Stimulated activated naive CD4-positive, alpha-beta T cell treated with Interleukin-2 at 50 U/mL for 16 hours (primary cell): ENCODE measurements around the gene SLC25A6.
"Not testable (repeated sequence)": the region's sequence is repeated elsewhere in the genome, so short reads cannot be mapped to it uniquely, and the experiment has no call there.

Experiments
- DNase-seq: peaks from one replicate; lab custom pipeline; 2025; lab: John Stamatoyannopoulos, UW

Gene SLC25A6

DNA sequence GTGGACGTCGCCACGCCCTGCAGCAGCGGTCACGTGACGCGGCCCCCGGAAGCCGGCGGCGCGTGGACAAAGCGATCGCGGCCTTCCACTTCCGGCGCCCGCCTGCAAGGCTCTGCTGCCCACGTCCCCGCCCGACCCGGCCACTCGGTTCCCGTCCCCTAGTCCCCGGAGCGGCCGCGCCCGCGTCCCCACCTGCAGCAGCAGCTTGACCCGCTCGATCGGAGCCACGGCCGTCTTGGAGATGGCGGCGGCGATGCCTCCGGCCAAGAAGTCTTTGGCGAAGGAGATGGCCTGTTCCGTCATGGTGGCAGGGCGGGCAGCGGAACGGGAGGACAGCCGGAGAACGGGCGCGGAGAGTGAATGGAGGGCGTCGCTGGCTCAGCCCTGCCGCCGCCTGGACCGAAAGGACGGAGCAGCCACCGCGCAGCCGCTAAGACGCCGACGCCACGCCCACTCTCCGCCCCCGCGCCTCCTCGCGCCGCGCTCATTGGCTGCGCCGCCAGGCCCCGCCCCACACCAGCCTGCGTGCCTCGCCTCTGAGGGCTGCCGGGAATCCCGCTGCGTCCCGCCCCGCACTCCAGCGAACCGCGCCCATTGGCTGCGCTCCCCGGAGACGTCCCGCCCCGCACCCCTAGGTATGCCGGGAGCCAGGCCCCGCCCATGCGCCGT, at the start of gene SLC25A6:
SLC25A6 (minus strand) TSS at position 407 of the 669 bp plus-strand sequence; CDS start at position 303, 104 bp downstream.
- DNase-seq = no peak

DNA sequence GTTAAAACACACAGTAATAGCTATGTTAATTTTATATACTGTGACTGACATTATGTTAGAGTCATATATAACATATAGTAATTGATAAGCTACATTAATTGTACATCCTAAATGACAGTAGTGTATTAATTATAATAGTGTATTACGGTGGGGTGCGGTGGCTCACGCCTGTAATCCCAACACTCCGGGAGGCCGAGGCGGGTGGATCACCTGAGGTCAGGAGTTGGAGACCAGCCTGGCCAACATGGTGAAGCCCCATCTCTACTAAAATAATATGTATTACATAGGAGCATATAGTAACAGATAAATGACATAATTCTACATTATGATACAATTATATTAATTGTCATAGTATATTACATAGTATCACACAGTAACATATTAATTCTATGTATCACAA, 48.6 kb upstream of the SLC25A6 start:
- no peak for DNase-seq

DNA sequence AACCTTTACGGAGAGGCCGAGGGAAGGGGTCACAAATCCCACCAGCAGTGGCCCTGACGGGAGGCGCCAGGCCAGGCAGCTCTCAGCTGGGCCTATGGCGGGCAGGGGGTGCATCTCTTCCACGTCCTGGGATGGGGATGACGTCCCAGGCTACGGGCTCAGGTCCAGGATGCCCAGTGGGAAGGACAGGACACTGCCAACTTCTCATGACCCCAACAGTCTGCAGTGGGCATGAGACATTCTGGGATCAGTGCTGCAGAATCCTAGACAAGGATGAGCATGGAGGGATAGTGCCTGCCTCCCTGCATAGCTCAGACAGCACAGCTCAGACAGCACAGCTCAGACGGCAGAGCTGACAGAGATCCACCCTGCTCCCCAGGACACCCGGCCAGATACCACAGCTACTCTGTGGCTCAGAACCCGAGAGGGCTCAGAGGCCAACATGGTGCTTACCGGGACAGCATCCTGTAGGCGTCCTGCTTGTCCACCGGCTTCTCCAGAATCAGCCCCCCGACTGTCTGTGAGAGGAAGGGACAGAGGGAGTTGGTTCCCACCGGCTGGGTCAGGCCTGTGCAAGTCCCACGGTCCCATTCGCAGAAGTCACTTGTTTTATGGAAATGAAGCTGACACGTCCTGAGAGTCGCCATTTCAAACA, 43.5 kb upstream of the SLC25A6 start:
- no peak for DNase-seq

- no peak for DNase-seq
These were observed 42.9 kb upstream of the SLC25A6 start for GRCh38 chrX:1434871-1435240.

DNA sequence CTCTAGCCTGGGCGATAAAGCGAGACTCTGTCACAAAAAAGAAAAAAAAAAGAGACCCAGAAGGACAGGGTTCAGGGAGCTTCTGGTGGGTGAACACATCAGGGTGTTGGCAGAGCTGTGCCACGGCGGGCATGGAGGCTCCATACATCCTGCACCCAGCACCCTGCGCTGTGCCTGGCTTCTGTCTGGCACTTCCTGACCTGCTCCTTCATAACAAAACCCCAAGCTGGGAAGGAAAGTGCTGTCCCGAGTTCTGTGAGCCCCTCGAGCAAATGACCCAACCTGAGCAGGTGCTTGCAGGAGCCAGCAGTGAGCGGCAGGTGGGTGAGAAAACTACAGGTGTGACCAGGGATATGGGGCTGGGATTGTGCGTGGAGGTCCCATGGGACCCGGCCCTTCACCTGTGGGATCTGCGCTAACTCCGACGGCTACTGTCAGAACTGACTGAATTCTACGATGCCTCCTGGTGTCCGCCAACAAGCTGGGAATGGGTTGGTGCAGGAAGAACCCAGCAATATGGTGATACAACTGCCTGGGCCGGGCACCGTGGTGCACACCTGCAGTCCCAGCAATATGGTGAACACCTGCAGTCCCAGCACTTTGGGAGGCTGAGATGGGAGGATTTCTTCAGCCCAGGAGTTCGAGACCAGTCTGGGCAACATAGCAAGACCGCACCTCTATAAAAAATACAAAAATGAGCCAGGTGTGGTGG, 41.9 kb upstream of the SLC25A6 start:
- no peak for DNase-seq

DNA sequence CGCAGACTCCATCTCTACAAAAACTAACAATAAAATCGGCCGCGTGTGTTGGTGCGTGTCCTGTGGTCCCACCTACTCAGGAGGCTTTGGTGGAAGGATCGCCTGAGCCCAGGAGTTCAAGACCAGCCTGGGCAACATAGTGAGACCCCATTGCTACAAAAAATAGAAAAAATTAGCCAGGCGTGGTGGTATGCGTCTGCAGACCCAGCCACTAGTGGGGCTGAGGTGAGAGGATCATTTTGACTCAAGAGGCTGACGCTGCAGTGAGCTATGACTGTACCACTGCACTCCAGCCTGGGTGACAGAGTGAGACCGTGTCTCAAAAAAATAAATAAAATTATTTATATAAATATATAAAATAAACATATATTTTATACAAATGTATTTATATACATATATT, 38.5 kb upstream of the SLC25A6 start:
- DNase-seq = no peak

DNA sequence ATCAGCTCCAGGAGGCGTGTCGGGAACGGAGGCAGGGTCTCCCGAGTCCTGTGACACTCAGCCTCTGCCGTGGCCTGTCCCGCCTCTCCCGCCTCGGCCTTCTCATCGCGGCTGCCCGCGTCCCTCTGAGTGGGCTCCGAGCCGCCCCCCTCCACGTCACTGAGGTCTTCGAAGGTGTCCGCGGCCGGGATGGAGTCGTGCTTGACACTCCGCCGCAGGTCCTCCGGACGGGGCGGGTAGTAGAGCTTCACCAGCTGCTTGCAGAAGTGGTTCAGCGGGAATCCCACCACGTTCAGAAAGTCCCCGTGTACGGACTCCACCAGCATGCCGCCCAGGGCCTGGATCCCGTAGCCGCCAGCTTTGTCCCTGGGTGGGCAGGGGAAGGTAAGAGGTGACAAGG, 35.8 kb upstream of the SLC25A6 start:
- DNase-seq = no peak

DNA sequence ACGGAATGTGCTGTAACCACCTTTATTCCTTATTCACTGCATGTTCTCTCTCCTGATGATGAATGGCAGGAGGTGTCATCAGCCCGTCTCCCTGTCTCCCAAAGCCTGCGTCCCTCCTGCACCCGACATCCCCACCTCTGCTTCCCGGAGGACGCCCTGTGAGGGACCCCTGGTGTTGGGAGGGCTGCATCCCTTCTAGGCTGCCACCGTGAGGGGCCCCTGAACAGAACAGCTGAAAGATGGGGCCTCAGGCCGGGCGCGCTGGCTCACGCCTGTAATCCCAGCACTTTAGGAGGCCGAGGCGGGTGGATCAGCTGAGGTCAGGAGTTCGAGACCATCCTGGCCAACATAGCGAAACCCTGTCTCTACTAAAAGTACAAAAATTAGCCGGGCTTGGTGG, 34.4 kb upstream of the SLC25A6 start:
- DNase-seq = not testable (repeated sequence)

DNA sequence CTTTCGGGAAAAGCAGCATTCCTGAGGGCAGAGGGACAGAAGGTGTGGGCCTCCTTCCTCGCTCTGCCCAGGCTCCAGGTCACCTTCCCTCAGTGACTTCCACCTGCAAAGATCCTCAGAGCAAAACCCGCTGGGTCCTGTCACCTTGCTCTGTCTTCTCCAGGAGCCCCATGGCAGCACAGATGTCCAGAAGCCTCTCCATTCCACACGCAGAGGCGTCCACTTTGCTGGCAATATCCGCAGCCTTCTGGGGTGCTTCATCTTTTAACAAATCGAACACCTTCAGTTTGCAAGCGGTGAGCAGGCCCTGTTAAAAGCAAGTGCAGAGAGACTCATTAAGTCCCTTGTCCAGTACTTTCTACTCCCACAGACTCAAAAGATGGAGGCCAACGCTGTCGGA, 33.5 kb upstream of the SLC25A6 start:
- no peak for DNase-seq

- DNase-seq = no peak
These were observed 32.4 kb upstream of the SLC25A6 start for GRCh38 chrX:1424147-1424851.

- no peak for DNase-seq
These were observed 31.3 kb upstream of the SLC25A6 start for GRCh38 chrX:1423215-1423614.

DNA sequence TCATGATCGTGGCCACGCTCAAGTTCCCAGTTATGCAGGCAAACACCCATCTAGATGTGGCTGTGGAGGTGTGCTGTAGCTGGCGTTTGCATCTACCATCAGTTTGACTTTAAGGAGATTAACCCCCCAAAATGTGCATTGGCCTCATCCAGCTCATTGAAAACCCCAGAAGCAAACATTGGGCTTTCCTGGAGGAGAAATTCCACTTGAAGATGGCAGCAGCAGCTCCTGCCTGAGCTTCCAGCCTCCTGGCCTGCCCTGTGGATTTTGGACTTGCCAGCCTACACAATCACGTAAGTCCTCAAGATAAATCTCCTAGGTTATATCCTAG, 30.2 kb upstream of the SLC25A6 start:
- DNase-seq = no peak

- no peak for DNase-seq
These were observed 29.7 kb upstream of the SLC25A6 start for GRCh38 chrX:1421433-1422134.

- DNase-seq = no peak
These were observed 28.5 kb upstream of the SLC25A6 start for GRCh38 chrX:1420371-1420770.

DNA sequence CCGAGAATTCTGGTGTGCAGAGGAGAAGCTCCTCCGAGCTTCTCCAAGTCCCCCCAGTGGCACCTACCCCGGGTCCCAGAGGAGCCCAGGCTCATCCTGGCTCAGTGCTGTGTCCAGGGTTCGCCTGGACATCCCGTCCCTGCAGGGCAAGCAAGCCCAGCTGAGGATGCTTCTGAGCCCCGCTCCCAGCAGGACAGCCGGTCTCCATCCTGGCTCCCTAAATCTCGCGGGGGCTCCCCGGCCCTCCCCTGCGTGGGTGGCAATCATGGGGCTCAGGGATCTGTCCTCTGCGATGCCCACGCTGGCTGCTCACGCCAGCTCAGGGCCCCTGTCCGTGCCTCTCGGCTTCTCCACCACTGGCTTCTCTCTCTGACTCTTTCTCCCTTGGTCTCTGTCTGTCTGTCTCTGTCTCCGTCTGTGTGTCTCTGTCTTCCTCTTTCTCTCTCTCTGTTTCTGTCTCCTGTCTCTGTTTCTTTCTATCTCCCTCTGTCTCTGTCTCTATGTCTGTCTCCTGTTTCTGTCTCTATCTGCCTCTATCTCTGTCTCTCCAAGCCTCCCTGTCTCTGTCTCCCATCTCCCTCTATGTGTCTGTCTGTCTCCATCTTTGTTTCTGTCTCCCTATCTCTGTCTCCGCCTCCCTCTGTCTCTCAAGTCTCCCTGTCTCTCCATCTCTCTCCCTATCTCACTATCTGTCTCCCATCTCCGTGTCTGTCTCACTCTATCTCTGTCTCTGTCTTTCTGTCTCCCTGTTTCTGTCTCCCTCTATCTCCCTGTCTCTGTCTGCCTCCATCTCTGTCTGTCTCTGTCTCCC, 27.8 kb upstream of the SLC25A6 start:
- no peak for DNase-seq

DNA sequence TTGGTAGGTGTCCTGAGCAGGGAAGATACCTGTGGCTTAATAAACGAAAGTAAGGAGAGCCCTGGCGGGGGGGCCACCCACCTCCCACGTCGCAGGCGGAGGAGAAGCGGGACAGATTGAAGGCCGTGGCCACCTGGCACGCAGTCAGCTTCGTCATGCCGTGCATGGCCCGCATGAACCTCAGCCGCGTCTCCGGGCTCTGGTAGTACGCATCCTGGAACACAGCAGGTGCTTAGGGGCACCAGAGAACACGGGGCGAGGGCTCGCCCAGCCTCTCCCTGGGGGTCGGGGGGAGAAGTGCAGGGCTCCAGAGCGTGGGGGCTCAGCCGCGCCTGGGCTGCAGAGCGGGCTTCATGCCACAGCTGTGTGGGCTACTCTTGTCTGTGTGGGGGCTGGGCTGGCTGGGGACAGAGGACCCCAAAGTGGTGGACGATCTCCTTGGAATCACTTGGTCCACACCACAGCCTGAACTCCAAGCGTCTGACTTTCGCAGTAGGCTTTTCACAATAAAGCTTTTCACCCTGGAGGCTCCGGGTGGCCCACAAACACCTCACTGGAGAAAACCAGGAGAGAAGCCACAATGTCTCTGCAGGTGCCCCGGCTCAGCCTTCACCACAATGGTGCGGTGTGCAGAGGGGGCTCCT, 27.1 kb upstream of the SLC25A6 start:
- no peak for DNase-seq

DNA sequence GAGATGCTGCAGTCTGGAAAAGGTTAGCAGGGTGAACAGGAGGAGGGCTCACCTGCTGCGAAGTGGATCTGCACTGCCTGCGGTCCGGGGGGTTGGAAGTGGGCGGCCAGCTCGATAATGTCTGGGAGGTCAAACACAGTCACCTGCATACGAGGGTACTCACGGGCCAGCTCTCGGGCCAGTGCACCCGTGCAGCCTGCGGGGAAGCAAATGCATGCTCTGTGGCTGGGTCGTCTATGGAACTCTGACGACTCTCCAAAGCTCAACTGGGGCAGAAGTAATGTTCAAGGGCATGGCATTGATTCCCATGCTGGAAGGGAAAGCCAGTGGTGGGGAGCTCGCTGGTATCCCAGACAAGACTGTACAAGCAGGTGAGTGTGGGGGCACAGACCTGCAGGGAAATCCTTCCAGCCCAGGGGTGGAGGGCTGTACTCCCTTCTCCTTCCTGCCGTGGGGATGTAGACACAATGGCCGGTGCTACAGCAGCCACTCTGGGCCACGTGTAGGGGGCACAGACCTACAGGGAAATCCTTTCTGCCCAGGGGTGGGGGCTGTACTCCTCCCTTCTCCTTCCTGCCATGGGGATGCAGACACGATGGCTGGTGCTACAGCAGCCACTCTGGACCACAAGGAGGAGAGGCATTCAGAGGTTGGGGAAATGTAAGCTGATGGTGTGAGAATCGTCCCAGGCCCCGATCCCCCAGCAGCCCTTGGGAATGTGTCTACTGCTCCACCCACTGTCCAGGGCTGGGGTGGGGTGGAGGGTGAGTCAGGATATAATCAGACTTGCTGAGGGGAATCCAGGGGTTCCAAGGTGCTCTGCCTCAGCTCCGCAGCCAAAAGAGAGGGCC, 26.2 kb upstream of the SLC25A6 start:
- no peak for DNase-seq

DNA sequence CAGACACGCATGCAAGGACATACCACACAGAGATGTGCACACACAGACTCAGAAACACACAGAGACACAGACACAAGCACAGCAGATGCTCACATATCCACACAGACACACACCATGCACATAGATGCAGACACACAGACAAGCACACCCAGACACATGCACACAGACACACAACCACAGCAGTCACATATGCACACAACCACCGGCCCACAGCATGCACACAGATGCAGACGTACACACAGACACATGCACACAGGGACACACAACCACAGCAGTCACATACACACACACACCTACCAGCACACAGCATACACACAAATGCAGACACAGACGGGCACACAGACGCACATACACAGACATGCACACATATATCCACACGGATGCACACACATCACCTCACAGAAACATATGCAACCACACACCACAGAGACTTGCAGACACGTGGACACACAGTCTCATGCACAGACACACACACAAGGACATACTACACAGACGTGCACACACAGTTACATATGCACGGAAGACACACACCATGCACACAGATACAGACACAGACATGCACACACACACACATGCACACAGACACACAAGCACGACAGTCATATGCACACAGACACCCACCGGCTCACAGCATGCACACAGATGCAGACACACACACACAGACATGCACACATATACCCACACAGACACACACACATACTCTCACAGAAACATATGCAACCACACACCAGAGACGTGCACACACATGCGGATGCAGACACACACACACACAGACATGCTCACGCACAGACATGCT, 25.2 kb upstream of the SLC25A6 start:
- DNase-seq = no peak

GRCh38 chrX:1416327-1416784, 24.4 kb upstream of the SLC25A6 start:
- no peak for DNase-seq
